C4-2B (cell line): ENCODE data around the gene GHR.

ENCODE experiments used
- H3K27ac ChIP-seq: fragments of 450-650 bp; 2 replicates; pipeline ENCODE4 v1.5.1; 2017
- CTCF ChIP-seq: fragments of 450-650 bp; conservative IDR thresholded peaks from 2 replicates; pipeline ENCODE4 v1.5.1; 2017; ENCODE audit warnings: mild to moderate bottlenecking
- ZFX ChIP-seq: fragments of 450-650 bp; IDR thresholded peaks from 2 replicates; pipeline ENCODE4 v1.6.1; 2017

Gene GHR

GRCh38 chr5:42591015-42591414 lies 167.8 kb downstream of the GHR start:
- no peak overlapping the region for H3K27ac ChIP-seq
- TF ChIP-seq CTCF (no peak), ZFX (no peak)

- TF ChIP-seq CTCF, result no peak
- TF ChIP-seq ZFX, result no peak
- no peak overlapping the region for H3K27ac ChIP-seq
These were observed 169.3 kb downstream of the GHR start for GRCh38 chr5:42592401-42593140.

- no peak overlapping the region for H3K27ac ChIP-seq
- TF ChIP-seq ZFX (no peak), CTCF (no peak)
These were observed 170.4 kb downstream of the GHR start for GRCh38 chr5:42593591-42593990.

DNA sequence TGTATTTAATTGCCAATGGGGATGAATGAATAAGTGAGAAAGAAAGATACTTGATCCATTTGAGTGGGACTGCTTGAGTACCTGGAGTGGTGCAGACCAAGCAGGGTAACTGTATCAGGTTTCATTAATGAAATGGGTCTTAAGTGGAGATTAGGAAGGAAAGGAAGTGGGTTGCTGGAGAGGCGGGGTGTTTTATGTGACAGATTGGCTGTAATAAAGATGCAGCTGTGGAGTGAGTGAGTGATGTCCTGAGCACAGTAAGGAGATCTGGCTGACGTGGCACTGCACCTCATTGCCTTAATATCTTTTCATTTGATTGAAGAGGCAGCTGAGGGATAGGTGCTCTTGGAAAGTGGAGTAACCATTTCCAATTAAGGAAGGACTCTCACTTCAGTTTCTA lies 172.4 kb downstream of the GHR start:
- no peak overlapping the region for H3K27ac ChIP-seq
- TF ChIP-seq CTCF (no peak), ZFX (no peak)

- TF ChIP-seq ZFX (no peak), CTCF (no peak)
- H3K27ac ChIP-seq, result peak overlapping the region; percentile 11; the same call in 1 of the 2 replicates
These were observed 173.6 kb downstream of the GHR start for GRCh38 chr5:42596817-42597216.

GRCh38 chr5:42597318-42597937 lies 174.2 kb downstream of the GHR start:
- no peak overlapping the region; the same call in 1 of the 2 replicates for H3K27ac ChIP-seq
- no peak for TF ChIP-seq CTCF
- TF ChIP-seq ZFX, result no peak

DNA sequence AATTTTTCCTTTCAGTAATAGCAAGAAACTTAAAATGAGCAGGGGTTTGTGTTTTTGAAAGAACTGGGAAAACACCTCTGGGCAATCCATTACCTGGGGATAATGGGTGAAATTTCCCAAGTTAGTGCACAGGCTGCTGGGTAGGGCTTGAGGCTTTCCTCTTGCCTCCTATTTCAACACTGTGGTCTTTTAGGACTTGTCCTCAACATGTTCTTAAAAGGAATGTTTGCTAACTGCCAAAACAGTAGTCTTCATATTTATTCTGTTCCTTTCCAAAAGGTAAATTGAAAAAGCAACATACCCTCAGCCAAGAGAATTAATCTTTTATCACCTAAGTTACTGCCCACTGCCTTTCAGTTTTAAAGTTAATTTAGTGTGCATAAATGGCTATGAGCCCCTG lies 175.1 kb downstream of the GHR start:
- H3K27ac ChIP-seq, result no peak overlapping the region
- TF ChIP-seq ZFX, result no peak
- TF ChIP-seq CTCF, result no peak
